HG02763 (cell line): ENCODE results near the gene CD101.

Source experiments
- ATAC-seq: cut with Tn5 transposase; IDR thresholded peaks from one replicate; pipeline ENCODE4 v1.9.1; 2021; ENCODE audit warnings: mild to moderate bottlenecking, moderate library complexity; ENCODE audit not compliant: unreplicated experiment

Gene CD101

DNA sequence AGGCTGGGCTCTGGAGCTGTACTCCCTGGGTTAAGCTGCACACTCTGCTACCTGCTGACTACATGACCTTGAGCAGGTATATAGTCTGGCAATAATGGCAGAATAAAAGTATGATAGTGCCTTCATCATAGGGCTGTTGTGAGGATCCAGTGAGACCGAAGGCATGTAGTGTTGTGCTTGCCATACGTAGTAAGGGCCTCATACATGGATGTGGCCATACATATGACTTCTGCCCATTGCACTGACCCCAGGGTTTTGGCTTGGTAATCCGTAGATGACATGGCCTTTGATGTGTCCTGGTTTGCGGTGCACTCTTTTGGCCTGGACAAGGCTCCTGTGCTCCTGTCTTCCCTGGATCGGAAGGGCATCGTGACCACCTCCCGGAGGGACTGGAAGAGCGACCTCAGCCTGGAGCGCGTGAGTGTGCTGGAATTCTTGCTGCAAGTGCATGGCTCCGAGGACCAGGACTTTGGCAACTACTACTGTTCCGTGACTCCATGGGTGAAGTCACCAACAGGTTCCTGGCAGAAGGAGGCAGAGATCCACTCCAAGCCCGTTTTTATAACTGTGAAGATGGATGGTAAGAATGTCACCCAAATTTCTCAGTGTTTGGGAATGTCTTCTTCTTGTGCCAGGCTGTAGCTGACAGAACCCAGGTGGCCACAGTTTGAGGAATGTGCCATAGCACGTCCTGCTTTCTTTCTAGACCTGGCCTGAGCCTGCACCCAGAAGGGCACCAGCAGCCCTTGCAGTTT is 17.0 kb upstream of the CD101 start:
- no peak for ATAC-seq

DNA sequence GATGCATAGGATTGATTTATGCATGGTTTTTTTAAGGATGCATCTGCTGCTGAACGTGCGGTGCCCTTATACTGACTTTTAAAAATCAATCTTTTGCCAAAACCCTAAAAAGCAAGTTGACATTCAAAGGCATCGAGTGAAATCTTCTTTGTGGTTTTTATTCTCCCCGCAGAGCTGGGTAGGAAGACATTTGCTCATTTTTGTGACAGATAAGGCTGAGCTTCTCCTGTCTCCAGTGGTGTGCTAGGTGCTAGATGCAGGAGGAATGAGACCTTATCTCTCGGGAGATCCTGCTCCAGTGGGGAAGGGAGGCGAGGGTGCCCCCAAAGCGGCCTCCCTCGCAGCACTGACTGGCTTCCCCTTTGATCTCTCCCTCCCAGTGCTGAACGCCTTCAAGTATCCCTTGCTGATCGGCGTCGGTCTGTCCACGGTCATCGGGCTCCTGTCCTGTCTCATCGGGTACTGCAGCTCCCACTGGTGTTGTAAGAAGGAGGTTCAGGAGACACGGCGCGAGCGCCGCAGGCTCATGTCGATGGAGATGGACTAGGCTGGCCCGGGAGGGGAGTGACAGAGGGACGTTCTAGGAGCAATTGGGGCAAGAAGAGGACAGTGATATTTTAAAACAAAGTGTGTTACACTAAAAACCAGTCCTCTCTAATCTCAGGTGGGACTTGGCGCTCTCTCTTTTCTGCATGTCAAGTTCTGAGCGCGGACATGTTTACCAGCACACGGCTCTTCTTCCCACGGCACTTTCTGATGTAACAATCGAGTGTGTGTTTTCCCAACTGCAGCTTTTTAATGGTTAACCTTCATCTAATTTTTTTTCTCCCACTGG is 14.9 kb upstream of the CD101 start:
- ATAC-seq: no peak

DNA sequence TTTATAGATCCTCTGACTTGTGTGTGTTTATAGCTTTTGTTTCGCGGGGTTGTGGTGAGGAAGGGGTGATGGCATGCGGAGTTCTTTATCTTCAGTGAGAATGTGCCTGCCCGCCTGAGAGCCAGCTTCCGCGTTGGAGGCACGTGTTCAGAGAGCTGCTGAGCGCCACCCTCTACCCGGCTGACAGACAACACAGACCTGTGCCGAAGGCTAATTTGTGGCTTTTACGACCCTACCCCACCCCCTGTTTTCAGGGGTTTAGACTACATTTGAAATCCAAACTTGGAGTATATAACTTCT is 14.4 kb upstream of the CD101 start:
- ATAC-seq: no peak

DNA sequence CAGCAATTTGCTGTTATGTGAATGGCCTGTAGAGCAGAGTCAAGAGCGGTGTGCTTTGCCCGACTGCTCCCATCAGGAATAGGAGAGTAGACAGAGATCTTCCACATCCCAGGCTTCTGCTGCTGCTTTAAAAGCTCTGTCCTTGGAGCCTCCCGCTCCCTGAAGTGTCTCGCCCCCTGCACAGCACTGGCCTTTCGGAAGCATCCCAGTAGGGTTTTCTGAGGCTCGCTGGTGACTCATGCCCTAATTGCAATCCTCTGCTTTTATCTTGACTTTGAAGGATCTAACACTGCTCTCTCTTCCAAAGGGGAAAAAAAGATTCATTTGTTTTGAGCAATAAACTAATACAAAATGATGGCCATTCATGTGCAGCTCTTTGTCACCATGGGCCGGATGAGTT is 13.3 kb upstream of the CD101 start:
- no peak for ATAC-seq

DNA sequence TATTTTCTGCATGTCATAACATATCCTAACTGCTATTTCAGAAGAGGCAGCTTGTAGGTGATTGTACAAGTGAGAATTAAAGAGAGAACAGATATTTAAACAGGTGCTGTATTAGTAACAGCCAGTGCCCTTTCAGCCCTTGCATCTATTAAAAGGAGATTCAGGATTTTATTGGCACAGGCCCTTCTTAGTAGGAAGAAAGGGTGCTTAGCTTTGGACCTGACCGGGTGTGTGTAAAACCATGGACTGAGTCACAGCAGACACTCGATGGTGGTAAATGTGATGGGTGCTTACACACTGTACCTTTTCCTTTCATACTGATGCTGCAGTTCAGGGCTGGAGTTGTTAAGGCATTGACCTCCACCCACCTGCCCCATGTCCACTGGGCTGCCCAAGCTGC is 12.7 kb upstream of the CD101 start:
- ATAC-seq: no peak

DNA sequence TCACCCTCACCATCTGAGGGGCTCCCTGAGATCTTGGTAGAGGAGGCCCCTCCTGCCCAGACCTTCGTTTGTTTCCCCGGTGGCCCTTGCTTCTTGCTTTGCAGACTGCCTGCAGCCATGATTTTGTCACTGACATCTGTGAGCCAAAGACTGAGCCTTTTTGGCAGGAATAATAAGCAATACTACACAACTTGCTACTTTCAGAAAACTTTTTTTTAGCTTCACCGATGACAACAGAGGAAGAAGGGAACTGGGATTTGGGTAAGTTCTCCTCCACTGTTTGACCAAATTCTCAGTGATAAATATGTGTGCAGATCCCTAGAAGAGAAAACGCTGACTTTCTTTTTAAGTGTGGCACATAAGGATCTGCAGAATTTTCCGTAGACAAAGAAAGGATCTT is 11.7 kb upstream of the CD101 start:
- no peak for ATAC-seq

DNA sequence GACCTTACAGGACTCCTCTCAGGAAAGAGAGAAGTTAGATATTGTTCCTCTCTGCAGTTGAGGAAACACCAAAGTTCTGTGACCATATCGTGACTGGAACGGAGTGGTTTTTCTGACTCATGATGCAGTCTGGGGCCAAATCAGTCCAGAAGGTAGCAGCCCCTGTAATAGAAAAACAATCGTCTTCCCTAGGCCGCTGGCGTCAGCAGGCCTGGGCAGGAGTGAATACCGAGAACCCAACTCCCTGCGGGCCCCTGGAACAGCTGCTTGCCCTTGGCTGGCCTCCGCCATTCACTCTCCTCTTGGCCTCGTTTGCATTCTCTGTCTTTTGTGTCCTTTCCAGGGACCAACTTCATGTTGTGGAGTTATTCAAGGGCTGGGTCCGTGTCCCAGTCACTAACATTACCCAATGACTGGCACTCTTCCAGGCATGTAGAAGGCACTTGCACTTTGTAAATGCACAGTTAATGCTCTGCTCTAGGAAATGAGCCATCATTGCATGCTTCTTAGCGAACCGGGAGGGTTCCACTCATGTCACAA is 10.9 kb upstream of the CD101 start:
- ATAC-seq: no peak

DNA sequence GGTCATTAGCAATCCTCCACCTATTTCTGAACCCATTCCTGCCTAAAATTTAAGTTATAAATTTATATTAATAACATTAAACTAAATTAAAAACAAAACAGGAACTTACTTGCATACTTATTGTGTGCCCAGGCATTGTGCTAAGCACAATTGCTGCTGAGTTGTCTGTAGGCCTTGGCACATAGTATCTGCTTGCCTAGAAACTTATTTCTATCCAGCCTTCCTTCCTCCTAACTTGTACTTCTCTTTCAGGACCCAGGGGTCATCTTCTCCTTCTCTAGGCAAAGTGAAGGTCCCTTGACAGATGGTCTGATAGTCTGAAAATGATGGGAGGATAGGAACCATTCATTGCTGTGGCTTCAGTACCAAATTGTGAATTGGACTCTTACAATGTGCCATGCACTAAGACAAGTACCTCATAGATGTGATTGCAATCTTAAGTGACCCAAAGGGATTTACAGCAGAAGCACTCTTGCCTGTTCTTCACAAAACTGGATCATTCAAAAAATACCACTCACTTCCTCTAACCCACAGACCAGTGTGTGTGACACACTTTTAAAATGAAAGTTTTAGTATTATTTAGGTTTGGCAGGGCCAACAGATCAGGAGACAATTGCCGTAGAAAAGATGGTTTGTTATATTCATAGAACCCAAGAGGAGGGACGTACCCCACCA is 10.3 kb upstream of the CD101 start:
- ATAC-seq: no peak

DNA sequence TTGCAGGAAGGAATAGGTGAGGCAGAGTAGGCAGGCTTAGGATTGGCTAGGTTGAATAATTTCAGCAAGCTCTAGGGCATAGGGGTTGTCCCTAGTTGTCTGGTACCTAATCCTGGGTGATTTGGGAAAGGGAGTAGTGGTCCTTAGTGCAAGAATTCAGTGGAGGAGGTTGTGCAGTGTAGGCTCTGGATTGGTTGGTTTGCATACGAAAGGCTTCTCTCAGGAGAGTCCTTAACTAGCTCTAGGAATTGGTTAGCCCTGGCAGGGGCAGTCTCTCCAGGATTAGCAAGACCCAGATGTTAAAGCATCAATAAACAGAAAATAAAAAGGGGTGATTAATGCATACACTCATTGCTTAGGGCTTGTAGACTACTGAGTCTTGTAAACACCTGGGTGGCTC is 9.6 kb upstream of the CD101 start:
- no peak for ATAC-seq

DNA sequence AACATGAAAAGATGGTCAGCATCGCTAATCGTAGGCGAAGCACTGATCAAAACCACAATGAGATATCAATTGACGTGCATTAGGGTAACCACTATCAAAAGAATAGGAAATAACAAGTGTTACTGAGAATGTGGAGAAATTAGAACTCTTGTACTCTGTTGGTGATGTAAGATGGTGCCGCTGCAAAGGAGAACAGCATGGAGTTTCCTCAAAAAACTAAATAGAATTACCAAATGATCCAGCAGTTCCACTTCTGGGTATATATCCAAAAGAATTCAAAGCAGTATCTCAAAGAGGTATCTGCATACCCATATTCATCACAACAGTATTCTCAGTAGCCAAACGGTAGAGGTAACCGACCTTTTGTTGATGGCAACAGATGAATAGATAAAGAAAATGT is 8.3 kb upstream of the CD101 start:
- ATAC-seq: no peak

DNA sequence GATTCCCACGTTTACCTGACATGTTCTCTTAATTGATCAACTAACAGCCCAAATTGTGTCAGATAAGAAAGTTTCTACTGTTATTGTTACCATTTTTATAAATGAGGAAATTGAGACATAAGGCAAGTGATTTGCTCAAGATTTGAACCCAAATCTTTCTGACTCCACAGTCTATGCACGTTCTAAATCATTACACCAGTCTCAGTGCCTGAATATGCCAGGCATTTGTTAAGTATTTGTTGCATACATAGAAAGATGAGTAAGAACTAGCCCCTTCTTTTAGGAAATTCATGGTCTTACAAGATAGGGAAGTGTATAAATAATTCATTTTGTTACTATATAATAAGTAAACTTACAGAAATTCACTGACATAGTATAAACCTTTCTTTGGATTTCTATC is 7.1 kb upstream of the CD101 start:
- ATAC-seq: no peak

DNA sequence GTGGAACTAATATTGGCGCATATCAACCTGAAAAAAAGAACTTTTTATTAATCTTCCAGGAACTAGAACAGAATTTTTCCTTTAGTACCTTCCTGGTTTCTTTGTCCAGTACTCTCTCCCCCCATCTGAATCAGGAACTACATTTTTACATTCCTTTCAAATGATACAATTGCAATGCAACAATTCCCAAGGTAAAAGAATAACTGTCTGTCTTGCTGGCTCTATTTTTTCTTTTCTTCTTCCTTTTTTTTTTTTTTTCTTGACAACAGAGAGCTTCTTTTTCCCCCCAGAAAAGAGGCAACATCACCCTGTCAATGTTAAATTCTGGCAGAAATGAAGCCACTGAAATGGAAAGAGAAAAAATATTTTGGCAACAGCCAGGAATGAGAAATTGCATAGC is 4.5 kb upstream of the CD101 start:
- no peak for ATAC-seq

DNA sequence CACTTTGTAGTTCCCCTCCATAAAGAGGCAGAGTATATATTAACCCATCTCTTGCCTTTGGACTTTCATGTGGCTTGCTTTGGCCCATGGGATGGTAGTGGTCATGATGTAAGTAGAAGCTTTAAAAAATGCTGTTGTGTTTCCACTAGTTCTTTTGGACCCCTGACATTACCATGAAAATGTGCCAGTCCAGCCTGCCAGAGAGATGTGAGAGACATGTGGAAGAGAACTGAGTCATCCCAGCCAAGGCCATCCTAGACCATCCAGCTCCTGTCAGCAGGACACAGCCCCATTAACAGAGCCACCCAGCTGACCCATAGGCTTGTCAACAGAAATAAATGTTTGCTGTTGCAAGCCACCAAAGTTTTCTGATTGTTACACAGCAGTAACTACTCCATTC is 3.9 kb upstream of the CD101 start:
- ATAC-seq: no peak

DNA sequence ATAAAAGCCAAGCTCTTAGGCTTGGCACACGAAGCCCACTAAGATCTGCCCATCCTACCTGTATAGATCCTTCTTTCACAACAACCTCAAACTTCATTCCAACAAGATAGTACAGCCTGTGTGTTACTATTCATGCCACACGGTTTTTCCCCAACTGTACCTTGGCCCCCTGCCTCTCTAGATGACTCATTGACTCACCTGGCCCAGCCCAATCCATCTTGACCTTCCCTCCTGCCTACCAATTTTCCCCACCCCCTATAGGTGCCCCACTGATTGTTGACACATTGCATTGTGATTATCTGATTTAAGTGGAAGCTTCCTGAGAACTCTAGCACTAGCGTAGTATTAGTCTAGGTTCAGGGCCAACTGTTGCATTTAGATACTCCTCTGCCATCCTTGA is 2.0 kb upstream of the CD101 start:
- no peak for ATAC-seq

DNA sequence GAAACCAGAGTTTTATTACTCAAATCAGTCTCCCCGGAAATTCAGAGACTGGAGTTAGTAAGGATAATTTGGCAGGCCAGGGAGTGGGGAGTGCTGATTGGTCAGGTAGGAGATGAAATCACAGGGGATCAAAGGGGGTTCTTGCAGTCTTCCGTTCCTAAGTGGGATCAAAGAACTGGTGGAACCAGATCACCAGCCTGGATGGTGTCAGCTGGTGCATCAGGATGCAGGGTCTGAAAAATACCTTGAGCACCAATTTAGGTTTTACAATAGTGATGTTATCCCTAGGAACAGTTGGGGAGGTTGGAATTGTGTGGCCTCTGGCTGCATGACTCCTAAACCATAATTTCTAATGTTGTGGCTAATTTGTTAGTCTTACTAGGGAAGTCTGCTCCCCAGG is 1.4 kb upstream of the CD101 start:
- ATAC-seq: no peak

DNA sequence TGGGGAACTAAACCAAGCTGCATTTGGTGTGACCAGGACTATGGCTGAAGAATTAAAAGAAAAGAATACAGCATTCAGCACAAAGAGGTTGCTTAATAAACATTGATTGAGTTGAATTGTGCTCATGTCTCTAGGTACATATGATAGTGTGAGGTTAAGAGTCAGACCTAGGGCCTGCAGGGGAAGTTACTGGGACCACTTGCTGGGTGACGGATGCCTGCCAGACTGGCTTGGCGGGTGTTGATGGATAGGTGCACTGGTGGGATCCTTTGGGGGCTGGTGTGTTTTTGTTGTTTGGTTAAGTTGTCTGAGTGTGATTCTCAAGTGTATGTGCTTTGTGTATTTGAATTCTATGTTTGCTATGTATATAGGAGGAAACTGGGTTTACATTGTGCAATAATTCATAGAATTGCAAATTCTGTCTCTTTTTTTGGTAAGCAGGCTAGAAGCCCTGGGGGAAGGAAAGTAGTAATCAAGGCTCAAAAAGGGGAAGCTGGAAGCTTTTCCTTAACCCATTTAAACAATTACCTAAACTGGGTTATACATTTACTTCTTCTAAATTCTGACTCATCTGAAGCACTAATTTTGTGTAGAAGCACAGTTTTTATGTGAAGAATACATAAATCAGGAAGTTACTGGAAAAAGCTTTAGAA is 1.8 kb downstream of the CD101 start:
- no peak for ATAC-seq

DNA sequence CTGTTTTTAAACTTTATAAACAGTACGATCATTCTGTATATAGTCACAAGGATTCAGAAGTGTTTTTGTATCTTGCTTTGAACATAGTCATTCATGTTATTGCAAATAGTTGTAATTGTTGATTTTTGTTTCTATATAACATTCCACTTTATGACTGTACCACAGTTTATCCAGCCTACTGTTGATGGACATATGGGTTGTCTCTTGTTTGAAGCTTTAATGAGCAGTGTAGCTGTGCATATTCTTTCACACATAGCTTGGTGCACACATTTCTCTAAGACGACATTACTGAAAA is 6.1 kb downstream of the CD101 start:
- no peak for ATAC-seq

DNA sequence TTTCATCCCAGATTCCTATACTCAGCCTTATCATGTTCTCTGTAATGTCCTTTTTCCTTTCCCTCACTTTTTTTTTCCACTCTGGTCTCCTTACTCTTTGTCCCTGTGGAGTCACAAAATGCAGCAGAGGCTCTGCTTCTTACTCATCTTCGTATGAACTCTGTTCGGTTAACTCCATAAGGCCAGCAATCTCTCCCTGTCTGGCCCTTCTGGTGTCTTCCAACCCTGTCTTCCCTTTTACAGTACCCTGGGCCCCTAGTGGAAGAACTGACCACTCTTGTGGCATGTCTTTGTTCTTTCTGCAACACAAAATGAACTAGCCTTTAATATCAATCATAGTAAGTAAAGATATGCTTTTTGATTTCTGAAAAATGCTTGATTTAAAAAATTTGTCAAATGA is 7.1 kb downstream of the CD101 start:
- no peak for ATAC-seq

DNA sequence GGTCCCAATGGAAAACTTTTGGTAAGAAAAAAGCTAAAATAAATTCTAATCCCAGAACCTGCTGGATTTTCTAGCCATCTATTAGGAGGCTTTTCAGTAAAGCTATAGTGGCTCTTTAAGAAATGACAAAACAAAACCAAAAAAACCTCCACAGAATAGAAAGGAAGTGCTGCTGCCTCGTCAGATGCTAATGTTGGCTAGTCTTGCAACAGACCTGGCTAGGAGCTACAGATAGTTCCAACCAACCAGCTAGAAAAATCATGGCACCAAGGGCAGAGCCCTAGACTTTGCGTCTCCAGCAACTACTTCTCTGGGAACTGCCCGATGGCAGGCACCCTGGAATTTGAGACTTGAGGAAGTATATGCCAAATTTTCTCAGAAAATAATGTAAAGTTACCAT is 7.6 kb downstream of the CD101 start:
- no peak for ATAC-seq

DNA sequence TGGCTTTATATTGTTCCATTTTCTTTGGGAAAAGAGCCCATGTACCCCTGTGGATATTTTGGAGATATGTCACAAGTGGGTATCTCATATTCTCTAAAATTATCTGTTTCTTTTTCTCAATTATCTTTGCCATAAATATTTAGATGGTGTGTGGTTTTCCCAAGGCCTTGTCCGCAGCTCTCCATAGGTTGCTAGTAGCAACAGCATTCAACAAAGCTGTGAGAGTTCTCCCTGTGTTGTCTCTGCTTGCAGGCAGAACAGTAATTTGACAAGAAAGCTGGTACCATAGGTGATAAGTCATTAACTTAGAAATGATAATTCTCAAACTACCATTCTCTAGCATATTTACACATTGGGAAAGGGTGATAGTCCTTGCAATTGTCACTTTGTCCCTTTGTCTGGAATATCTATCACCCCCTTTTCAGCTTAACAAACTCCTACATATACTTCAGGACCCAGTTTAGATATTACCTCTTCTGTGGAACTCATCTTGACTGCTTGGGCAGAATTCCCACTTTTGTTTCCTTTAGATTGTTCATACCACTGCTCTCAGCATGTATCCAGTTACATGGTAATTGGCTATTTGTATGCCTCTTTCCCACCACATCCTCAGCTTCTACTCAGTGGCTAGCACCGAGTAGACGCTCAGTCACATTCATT is 8.9 kb downstream of the CD101 start:
- no peak for ATAC-seq

DNA sequence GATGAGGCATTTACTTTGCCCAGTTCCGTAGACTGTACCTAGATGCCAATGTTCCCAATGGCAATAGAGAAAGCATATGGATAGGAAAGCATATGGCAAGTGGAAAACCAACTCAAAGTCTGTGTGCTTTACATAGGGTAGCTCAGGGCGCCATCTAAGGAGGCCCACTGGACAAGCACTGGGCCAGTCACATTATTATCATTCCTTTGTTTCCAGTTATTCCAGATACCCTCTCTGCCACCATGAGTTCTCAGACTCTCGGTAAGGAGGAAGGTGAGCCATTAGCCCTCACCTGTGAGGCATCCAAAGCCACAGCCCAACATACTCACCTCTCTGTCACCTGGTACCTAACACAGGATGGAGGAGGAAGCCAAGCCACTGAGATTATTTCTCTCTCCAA is 9.8 kb downstream of the CD101 start:
- no peak for ATAC-seq
